WERI-Rb-1 (cell line): Measurements from ENCODE around the gene RAB4A.

Experiments used
- DNase-seq: peaks from one replicate; pipeline ENCODE4 v3.0.0-alpha.2; 2020
- H3K27ac ChIP-seq: fragments of 250-450 bp; sonication (Bioruptor Pico); 2 replicates; pipeline ENCODE4 v1.5.1; 2020; ENCODE audit warnings: mild to moderate bottlenecking, moderate library complexity
- H3K27me3 ChIP-seq: fragments of 250-450 bp; sonication (Bioruptor Pico); 2 replicates; pipeline ENCODE4 v1.5.1; 2021; ENCODE audit warnings: mild to moderate bottlenecking, low read depth, moderate library complexity; ENCODE audit not compliant: insufficient read depth, severe bottlenecking
- H3K36me3 ChIP-seq: fragments of 250-450 bp; sonication (Bioruptor Pico); 2 replicates; pipeline ENCODE4 v1.5.1; 2020; ENCODE audit warnings: mild to moderate bottlenecking, moderate library complexity
- H3K4me3 ChIP-seq: 2 replicates; pipeline ENCODE4 v1.5.1; 2011; ENCODE audit warnings: low read depth, mild to moderate bottlenecking, control low read depth, low read length
- H3K9me3 ChIP-seq: fragments of 250-450 bp; sonication (Bioruptor Pico); 2 replicates; pipeline ENCODE4 v1.5.1; 2021; ENCODE audit warnings: mild to moderate bottlenecking, moderate library complexity; ENCODE audit not compliant: severe bottlenecking
- CTCF ChIP-seq: IDR thresholded peaks from 2 replicates; pipeline ENCODE4 v1.5.1; 2011; ENCODE audit warnings: low read depth, mild to moderate bottlenecking, control low read depth, inconsistent platforms, low read length

RAB4A gene

DNA sequence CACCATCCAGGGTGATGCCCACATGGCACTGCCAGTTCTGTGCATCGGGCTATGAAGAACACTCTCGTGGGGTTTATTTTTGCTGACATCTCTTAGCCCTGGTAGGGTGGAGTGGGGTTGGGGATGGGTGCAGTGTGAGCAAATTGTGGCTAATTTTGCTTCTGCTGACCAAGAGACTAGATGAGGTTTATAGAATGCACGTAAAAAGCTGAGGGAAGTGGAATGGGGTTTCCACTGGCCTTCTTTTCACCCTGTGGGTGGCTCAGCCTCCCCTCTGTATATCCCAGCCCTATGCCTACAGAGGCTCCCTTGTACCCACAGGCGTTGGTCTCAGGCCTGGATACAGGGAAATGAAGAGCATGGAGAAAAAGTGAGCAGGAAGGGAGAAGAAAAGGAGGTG, 44.1 kb upstream of the RAB4A start:
- Histone ChIP-seq H3K4me3 (no peak overlapping the region), H3K9me3 (no peaks in the 10 kb centered on the region), H3K27me3 (no peaks in the 10 kb centered on the region), H3K36me3 (no peaks in the 10 kb centered on the region), H3K27ac (no peak overlapping the region)
- no peak for DNase-seq
- TF ChIP-seq CTCF: no peak

- H3K27ac ChIP-seq: no peak overlapping the region
- DNase-seq: peak; percentile 68
- no peaks in the 10 kb centered on the region for H3K36me3 ChIP-seq
- no peaks in the 10 kb centered on the region for H3K9me3 ChIP-seq
- no peaks in the 10 kb centered on the region for H3K27me3 ChIP-seq
- H3K4me3 ChIP-seq: no peak overlapping the region
- TF ChIP-seq CTCF: peak; percentile 49; the same call in 1 of the 2 replicates
These were observed 43.5 kb upstream of the RAB4A start for GRCh38 chr1:229227298-229227919.

DNA sequence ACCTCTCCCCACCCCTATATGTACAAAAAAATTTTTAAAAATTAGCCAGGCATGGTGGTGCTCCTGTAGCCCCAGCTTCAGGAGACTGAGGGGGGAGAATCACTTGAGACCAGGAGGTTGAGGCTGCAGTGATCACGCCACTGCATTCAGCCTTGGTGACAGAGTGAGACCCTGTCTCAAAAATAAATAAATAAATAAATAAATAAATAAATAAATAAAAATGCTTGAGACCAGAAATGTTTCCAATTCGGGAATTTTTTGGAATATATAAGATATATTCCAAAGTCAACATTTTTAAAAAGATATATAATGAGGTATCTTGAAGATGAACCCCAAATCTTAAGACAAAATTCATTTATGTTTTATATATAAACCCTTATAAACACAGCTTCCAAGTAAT, 42.4 kb upstream of the RAB4A start:
- DNase-seq: no peak
- no peaks in the 10 kb centered on the region for H3K27me3 ChIP-seq

DNA sequence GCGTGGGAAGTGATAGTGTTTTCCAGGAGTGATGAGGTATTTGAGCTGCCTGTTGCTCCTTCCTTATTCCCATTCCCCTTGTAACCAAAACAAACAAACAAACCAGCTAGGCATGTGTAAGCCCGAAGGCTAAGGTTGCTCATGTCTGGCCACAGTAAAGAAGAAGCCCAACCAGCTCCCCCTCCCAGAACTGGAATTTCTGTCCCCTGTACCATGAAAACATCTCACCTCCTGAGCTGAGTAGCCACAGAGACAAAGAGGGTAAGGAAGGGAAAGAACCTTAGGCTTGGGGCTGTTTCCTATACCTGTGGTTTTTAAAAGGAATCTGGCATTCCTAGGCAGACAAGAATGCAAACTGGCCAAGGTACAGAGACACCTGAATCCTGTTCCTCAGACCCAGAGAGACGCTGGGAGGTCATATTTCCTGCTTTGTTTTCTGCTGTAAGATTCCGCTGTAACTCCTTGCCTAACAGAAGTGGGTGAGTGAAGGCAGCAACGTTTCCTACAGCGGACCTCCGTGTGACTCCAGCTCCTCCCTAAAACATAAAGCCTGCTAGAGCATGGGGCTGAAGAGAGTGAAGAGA, 41.7 kb upstream of the RAB4A start:
- no peaks in the 10 kb centered on the region for H3K27me3 ChIP-seq
- TF ChIP-seq CTCF: no peak
- H3K36me3 ChIP-seq: no peaks in the 10 kb centered on the region
- no peak for DNase-seq
- no peak overlapping the region for H3K27ac ChIP-seq
- H3K9me3 ChIP-seq: no peaks in the 10 kb centered on the region
- no peak overlapping the region for H3K4me3 ChIP-seq

More for the DNA sequence above, 42.4 kb upstream of the RAB4A start:
- Histone ChIP-seq H3K9me3 (no peaks in the 10 kb centered on the region), H3K4me3 (no peak overlapping the region), H3K36me3 (no peaks in the 10 kb centered on the region), H3K27ac (no peak overlapping the region)
- TF ChIP-seq CTCF: no peak

DNA sequence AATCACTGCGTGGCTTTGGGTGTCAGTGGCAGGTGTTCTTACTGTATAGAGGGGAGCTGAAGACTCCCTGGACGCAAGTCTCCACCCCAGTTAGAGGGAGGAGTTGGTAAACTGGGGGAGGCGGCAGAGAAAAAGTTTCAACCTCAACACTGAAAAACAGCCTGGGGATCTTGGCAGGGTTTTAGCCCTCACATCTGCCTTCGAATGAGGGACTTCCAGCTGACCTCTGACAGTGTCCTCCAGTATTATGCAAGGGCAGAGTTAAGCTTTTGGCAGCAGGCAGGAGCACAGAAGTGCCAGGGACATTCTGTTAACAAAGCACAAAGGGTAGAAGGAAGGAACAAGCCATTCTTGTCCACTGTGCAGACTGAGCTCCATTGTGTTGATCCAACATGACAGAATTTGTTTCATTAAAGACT, 41.2 kb upstream of the RAB4A start:
- TF ChIP-seq CTCF: no peak
- Histone ChIP-seq H3K27me3 (no peaks in the 10 kb centered on the region), H3K9me3 (no peaks in the 10 kb centered on the region), H3K4me3 (no peak overlapping the region), H3K27ac (no peak overlapping the region), H3K36me3 (no peaks in the 10 kb centered on the region)
- DNase-seq: no peak
